Neutrophil (primary cell): ENCODE measurements around the gene NSMCE1.

Experiments
- H3K27ac ChIP-seq: fragments of 200-600 bp; sonication (generic); 2 replicates; pipeline ENCODE4 v1.5.1; 2016; ENCODE audit warnings: mild to moderate bottlenecking, moderate library complexity
- H3K27me3 ChIP-seq: fragments of 200-600 bp; sonication (generic); 2 replicates; pipeline ENCODE4 v1.6.0; 2016; ENCODE audit warnings: mild to moderate bottlenecking
- H3K36me3 ChIP-seq: fragments of 200-600 bp; sonication (generic); 2 replicates; pipeline ENCODE4 v1.5.1; 2017
- H3K4me1 ChIP-seq, 2 experiments: fragments of 200-600 bp in 1 of 2; sonication (generic) in 1 of 2; 1 replicate in 1 of 2; 2 replicates in 1 of 2; pipeline versions ENCODE4 v1.5.1 to v1.6.1; 2013 to 2016; ENCODE audit warnings: low read depth in 1 of 2, low read length in 1 of 2, mild to moderate bottlenecking in 1 of 2, moderate library complexity in 1 of 2; ENCODE audit not compliant: control insufficient read depth in 1 of 2, insufficient read depth in 1 of 2
- H3K4me3 ChIP-seq, 2 experiments: fragments of 200-600 bp in 1 of 2; sonication (generic) in 1 of 2; 1 replicate in 1 of 2; 2 replicates in 1 of 2; pipeline ENCODE4 v1.5.1; 2013 to 2016; ENCODE audit warnings: low read depth in 1 of 2, low read length in 1 of 2, mild to moderate bottlenecking in 1 of 2, moderate library complexity in 1 of 2
- H3K9me3 ChIP-seq: fragments of 200-600 bp; sonication (generic); 2 replicates; pipeline ENCODE4 v1.5.1; 2016
- TF ChIP-seq, protein P1 (sequence below): fragments of 200-600 bp; sonication (generic); IDR thresholded peaks from 2 replicates; pipeline ENCODE4 v1.5.1; 2016; ENCODE audit warnings: antibody characterized with exemption

The NSMCE1 gene

DNA sequence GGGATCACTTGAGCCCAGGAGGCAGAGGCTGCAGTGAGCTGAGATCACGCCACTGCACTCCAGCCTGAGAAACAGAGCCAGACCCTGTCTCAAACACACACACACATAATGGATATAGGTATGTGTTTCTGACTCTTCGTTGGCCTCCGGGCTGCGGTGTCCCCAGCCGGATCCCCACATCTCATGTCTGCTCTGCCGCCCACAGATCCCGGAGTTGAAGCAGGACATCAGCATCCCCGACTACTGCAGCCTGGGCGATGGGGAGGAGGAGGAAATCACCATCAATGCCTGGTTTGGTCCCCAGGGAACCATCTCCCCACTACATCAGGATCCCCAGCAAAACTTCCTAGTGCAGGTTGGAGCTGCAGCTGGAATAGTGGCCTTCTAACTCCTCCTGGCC lies 49.8 kb downstream of the NSMCE1 start:
- Histone ChIP-seq H3K36me3 (peaks cover 33% of the 10 kb centered on the region), H3K27me3 (no peaks in the 10 kb centered on the region), H3K4me1 (peaks cover 3 to 7% of the 10 kb centered on the region in 2 experiments), H3K27ac (no peak overlapping the region), H3K4me3 (no peak overlapping the region), H3K9me3 (no peaks in the 10 kb centered on the region)
- TF ChIP-seq, protein P1, sequence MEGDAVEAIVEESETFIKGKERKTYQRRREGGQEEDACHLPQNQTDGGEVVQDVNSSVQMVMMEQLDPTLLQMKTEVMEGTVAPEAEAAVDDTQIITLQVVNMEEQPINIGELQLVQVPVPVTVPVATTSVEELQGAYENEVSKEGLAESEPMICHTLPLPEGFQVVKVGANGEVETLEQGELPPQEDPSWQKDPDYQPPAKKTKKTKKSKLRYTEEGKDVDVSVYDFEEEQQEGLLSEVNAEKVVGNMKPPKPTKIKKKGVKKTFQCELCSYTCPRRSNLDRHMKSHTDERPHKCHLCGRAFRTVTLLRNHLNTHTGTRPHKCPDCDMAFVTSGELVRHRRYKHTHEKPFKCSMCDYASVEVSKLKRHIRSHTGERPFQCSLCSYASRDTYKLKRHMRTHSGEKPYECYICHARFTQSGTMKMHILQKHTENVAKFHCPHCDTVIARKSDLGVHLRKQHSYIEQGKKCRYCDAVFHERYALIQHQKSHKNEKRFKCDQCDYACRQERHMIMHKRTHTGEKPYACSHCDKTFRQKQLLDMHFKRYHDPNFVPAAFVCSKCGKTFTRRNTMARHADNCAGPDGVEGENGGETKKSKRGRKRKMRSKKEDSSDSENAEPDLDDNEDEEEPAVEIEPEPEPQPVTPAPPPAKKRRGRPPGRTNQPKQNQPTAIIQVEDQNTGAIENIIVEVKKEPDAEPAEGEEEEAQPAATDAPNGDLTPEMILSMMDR = no peak

DNA sequence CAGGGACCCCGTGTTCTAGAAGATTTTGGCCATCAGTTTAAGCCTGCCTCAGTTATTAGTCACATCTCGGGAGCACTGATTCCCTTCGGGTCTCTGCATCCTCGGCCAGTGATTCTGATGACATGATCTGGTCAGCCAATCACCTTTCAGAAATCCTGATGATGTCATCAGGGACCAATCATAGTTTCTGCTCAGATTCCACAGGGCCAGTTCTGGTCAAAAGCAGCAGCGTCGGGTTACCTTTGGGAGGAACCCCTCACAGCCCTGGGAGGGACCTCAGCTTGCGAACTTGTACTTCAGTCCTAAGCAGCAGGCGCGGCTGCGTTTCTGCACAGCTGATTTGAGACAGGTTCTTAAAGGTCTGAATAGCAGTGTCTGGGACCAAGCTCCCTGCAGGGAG lies 51.3 kb downstream of the NSMCE1 start:
- no peaks in the 10 kb centered on the region for H3K9me3 ChIP-seq
- no peak overlapping the region for H3K27ac ChIP-seq
- H3K36me3 ChIP-seq = peaks cover 30% of the 10 kb centered on the region
- no peak overlapping the region for H3K4me3 ChIP-seq
- TF ChIP-seq, protein P1 = no peak
- H3K27me3 ChIP-seq = no peaks in the 10 kb centered on the region
- peaks cover 2 to 5% of the 10 kb centered on the region in 2 experiments for H3K4me1 ChIP-seq

DNA sequence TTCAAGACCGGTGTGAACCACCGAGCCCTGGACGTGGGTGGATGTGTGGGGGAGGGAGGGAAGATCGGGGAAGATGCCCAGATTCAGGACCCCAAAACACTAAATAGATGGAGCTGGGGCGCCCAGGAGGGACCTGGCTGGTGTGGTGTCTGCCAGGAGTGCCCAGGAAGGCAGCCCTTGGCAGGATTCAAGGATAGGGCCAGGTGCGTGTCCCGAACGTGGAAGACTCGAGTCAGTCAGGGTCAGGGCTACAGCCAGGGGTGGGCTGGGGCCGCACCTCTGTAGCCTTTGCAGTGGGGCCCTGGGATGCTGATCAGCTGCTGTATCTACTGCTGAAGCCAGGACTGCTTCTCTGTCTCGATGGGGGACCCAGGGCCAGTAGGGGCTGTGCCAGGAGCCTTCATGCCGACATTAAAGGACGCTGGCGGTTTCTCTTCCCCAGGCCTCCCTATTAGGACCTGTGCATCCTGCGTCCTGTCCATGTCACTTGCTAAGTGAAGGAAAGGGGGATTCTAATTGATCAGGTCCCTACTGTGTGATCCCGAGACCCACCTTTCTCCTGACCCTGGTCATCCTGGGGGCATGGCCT lies 52.2 kb downstream of the NSMCE1 start:
- TF ChIP-seq, protein P1 = no peak
- no peaks in the 10 kb centered on the region for H3K9me3 ChIP-seq
- H3K36me3 ChIP-seq = peaks cover 32% of the 10 kb centered on the region

DNA sequence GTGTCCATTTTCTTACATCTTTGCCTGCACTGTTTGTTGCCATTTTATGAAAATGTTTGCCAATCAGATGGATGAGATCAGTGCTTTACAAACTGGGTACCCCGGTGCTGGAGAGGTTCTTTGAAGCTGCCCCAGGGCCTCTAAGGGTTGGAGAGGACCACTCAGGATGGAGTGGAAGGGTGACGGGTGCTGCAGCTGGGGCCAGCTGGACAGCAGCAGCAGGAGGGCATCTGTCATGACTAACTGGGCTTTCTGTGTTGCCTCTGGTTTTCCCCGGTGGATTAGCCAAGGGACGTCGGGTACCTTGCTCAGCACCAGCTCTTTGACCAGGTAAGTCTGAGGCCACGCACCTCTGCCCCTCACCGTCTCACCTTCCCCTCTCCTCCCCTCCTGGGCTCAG lies 52.9 kb downstream of the NSMCE1 start:
- no peak overlapping the region for H3K27ac ChIP-seq

More for the DNA sequence above, 52.2 kb downstream of the NSMCE1 start:
- Histone ChIP-seq H3K27me3 (no peaks in the 10 kb centered on the region), H3K27ac (no peak overlapping the region), H3K4me3 (no peak overlapping the region), H3K4me1 (no peaks in the 10 kb centered on the region)

DNA sequence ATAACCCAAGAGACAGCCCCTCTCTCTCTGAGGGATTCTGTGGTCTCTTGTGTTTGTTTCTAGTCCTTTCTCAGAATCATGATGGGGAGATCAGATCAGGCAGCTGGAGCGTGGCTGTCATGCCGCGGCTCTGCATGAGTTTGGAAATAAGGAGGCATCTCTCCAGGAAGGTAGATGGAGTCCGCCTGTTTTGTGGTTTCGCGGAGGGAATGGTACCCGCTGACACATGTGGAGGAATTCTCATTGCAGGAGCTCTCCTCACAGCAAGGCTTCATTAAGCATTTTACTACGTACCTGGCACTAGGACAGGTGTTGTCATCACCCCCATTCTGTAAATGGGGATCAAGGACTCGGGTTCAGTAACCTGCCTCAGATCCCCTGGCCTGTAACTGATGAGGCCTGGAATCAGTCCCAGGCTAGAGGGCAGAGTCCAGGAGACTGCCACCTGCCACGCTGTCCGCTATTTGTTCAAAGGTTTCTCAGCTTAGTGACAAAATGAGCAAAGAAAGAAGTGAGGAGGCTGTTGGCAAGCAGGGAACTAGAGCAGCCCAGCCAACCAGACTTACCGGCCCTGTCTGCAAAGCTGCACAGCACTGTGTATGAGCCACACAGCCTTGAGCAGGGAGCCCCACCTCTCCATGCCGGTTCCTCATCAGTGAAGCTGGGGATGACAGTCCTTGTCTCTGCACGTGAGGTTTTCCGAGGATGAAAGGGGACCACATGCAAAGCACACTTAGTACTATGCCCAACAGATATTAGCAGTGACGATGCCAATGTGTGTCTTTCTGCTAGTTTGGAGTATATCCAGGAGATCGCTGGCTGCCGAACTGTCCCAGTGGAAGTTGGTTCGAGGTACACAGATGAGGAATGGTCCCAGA lies 54.2 kb downstream of the NSMCE1 start:
- no peaks in the 10 kb centered on the region for H3K27me3 ChIP-seq
- TF ChIP-seq, protein P1 = no peak
- H3K27ac ChIP-seq = no peak overlapping the region
- peaks cover 38% of the 10 kb centered on the region for H3K36me3 ChIP-seq
- H3K4me3 ChIP-seq = no peak overlapping the region
- no peaks in the 10 kb centered on the region for H3K4me1 ChIP-seq
- no peaks in the 10 kb centered on the region for H3K9me3 ChIP-seq

More for the DNA sequence above, 52.9 kb downstream of the NSMCE1 start:
- TF ChIP-seq, protein P1 = no peak
- Histone ChIP-seq H3K4me3 (no peak overlapping the region), H3K9me3 (no peaks in the 10 kb centered on the region), H3K36me3 (peaks cover 29% of the 10 kb centered on the region), H3K27me3 (no peaks in the 10 kb centered on the region), H3K4me1 (no peaks in the 10 kb centered on the region)
